K562 (cell line): Measurements from ENCODE around the gene TAF4. TPM values are rescaled to one million over a fixed set of nuclear protein-coding genes. Genes with fewer than 3 reads are reported as not detected.

Experiments
- ARID1B ChIP-seq: fragments of 450-650 bp; IDR thresholded peaks from 2 replicates; pipeline ENCODE4 v1.6.1; 2016; ENCODE audit warnings: antibody characterized with exemption, mild to moderate bottlenecking, inconsistent platforms
- CEBPG ChIP-seq, 3 experiments: fragments of 200-800 bp in 1 of 3; sonication (Bioruptor generic) in 1 of 3; sonication (generic) in 1 of 3; formaldehyde crosslinking in 1 of 3; IDR thresholded peaks in 2 of 3; conservative IDR thresholded peaks in 1 of 3; 2 replicates each; pipeline versions ENCODE4 v1.6.1 to v1.8.0; 2016 to 2022; ENCODE audit warnings: missing compliant biosample characterization in 2 of 3, missing genetic modification characterization in 2 of 3, mild to moderate bottlenecking in 1 of 3, missing genetic modification reagents in 1 of 3
- E2F1 ChIP-seq: sonication (generic); formaldehyde crosslinking; IDR thresholded peaks from 2 replicates; pipeline ENCODE4 v1.8.1; 2023; ENCODE audit warnings: mild to moderate bottlenecking, missing genetic modification reagents, moderate library complexity
- POLR2H ChIP-seq: IDR thresholded peaks from 2 replicates; pipeline ENCODE4 v1.6.1; 2016; ENCODE audit warnings: missing genetic modification characterization, low read depth, mild to moderate bottlenecking, control low read depth, missing compliant biosample characterization, moderate library complexity
- PREB ChIP-seq: sonication (generic); formaldehyde crosslinking; IDR thresholded peaks from 2 replicates; pipeline ENCODE4 v1.8.1; 2023; ENCODE audit warnings: mild to moderate bottlenecking, missing genetic modification reagents
- RNF219 ChIP-seq: fragments of 250-450 bp; sonication (Bioruptor Pico); IDR thresholded peaks from 2 replicates; pipeline ENCODE4 v1.5.0; 2022; ENCODE audit warnings: mild to moderate bottlenecking
- SMARCA4 ChIP-seq: fragments of 450-650 bp; IDR thresholded peaks from 2 replicates; pipeline ENCODE4 v1.6.1; 2016
- STAT5B ChIP-seq: fragments of 250-450 bp; sonication (Bioruptor Pico); IDR thresholded peaks from 2 replicates; pipeline ENCODE4 v1.8.0; 2021; ENCODE audit warnings: mild to moderate bottlenecking, inconsistent platforms
- ZKSCAN8 ChIP-seq: fragments of 200-800 bp; sonication (Bioruptor generic); IDR thresholded peaks from 2 replicates; pipeline ENCODE4 v1.6.1; 2016; ENCODE audit warnings: missing genetic modification characterization, missing compliant biosample characterization
- ZNF212 ChIP-seq: fragments of 450-650 bp; formaldehyde crosslinking; IDR thresholded peaks from 2 replicates; pipeline ENCODE4 v1.4.0; 2020; ENCODE audit warnings: mild to moderate bottlenecking
- ZNF280B ChIP-seq: fragments of 250-450 bp; sonication (Bioruptor Pico); IDR thresholded peaks from 2 replicates; pipeline ENCODE4 v1.5.1; 2021; ENCODE audit warnings: mild to moderate bottlenecking
- ZNF583 ChIP-seq: fragments of 250-450 bp; sonication (Bioruptor Pico); IDR thresholded peaks from 2 replicates; pipeline ENCODE4 v1.4.0; 2020
- polyA plus RNA-seq, 8 experiments: library from polyadenylated mRNA; depleted of rRNA in 4 of 8; stranded (reverse) in 5 of 8; unstranded in 3 of 8; fragments of >200 nt; fragmentation: Nextera tagmentation in 2 of 8; fragmentation: Illumina TruSeq in 1 of 8; extraction: Ambion mirVana in 2 of 8; extraction: Trizol in 1 of 8; gene quantifications; 2 replicates each; pipeline versions ENCODE4 v1.2.1 to v1.2.3, GENCODE V29; 2011 to 2014; ENCODE audit warnings: inconsistent platforms in 1 of 8, missing spikeins in 1 of 8
- total RNA-seq, 7 experiments: library from RNA; depleted of rRNA in 6 of 7; stranded (reverse); fragments of >200 nt in 6 of 7; fragmentation: Illumina TruSeq in 2 of 7; extraction: Trizol in 2 of 7; gene quantifications; 2 replicates each; pipeline versions ENCODE4 v1.2.1 to v1.2.3, GENCODE V29; 2011 to 2021; ENCODE audit warnings: low replicate concordance in 1 of 7

The TAF4 gene
- total and polyA plus RNA-seq, 9 of the 15 experiments (the other 6 are each of a cell fraction or from before 2014, with no cell fraction given), result 0.44 to 28.3 (median 5.6) TPM

- TF ChIP-seq RNF219 (CRISPR knock-in tag), result no peak
- no peak for TF ChIP-seq ZNF280B (CRISPR knock-in tag)
- TF ChIP-seq ZNF212 (CRISPR knock-in tag), result no peak
- no peak for TF ChIP-seq E2F1
- TF ChIP-seq POLR2H, result no peak
- TF ChIP-seq STAT5B (CRISPR knock-in tag), result no peak
- no peak for TF ChIP-seq SMARCA4
- TF ChIP-seq ARID1B, result no peak
- TF ChIP-seq PREB (CRISPR knock-in tag), result no peak
- no peak for TF ChIP-seq ZNF583 (CRISPR knock-in tag)
- no peak for TF ChIP-seq ZKSCAN8 (CRISPR knock-in tag)
- TF ChIP-seq CEBPG (CRISPR knock-in tag; IDR thresholded peaks at IDR 0.05), result no peak
- no peak for TF ChIP-seq CEBPG (tag; conservative IDR thresholded peaks at IDR 0.05 in 1 of 2, IDR thresholded peaks at IDR 0.05 in 1 of 2)
Measured at GRCh38 chr20:62083312-62083711, 17.6 kb upstream of the TAF4 start (continued).
